Measurements from ENCODE around the gene IRAG1.
"Not testable (repeated sequence)": the region's sequence is repeated elsewhere in the genome, so short reads cannot be mapped to it uniquely, and the experiment has no call there.

IRAG1 gene

DNA sequence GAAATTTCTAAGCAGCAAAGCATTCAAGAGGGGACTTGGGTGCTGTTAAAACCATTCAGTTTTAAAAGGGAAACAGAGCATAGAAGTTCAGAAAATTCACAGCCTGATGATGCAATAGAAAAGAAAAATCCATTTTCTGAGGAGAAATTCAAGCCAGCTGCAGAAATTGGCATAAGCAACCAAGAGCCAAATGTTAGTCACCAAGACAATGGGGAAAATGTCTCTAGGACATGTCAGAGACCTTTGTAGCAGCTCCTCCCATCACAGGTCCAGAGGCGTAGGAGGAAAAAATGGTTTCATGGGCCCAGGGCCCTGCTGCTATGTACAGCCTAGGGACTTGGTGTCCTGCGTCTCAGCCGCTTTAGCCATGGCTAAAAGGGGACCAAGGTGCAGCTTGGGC lies 5.5 kb upstream of the IRAG1 start:
- no peak for DNase-seq (ENCODE audit: low read depth)

DNA sequence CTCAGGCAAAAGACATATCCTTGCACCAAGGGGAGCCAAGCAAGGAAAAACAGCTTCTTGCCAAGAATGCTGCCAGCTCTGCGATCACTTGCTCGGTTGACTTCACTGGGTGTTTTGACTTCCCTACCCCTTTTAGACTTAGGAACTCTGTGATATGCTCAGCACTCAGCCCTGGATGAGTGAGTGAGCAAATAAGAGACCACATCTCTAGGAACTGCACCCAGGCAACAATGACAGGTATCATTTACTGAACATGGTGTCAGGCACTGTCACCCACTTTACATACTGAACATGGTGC lies 3.7 kb upstream of the IRAG1 start:
- no peak for DNase-seq (ENCODE audit: low read depth)

DNA sequence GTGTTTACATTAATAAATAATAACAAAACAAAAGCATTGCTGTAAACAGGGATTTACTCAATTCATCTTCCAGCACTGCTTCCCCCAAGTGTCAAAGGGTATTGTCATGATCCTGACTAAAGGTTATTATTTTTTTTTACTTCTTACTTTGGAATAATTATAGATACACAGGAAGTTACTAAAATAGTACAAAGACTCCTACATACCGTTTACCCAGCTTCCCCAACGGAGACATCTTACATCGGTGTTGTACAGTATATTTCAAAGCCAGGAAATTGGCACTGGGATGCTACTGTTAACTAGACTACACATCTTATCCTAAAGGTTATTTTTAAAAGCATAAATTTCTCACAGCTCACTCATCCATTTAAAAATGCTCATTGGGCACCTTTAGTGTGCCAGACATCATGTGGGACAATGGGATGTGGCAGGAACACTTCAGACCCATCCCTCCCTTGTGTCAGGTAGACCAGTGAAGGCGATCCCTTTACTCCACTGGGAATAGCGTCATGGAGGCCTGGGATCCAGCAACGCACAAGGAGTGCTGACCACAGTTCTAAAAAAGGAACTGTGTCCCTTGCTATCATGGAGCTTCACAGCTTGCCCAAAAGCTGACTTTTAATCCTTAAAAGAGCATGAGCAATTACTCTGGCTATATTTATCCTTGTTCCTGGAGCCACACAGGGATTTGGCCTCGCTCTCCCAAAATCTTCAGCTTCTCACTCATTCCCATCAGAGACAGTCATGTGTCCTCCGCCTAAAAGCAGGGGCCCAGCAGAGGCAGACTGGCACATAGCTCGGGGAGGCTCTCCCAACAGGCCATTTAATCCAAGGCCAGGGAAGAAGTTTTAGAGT lies 3.1 kb upstream of the IRAG1 start:
- no peak for DNase-seq (ENCODE audit: low read depth)

- DNase-seq (ENCODE audit: low read depth): no peak
Observed at GRCh38 chr11:10695833-10696232, 2.3 kb upstream of the IRAG1 start.

DNA sequence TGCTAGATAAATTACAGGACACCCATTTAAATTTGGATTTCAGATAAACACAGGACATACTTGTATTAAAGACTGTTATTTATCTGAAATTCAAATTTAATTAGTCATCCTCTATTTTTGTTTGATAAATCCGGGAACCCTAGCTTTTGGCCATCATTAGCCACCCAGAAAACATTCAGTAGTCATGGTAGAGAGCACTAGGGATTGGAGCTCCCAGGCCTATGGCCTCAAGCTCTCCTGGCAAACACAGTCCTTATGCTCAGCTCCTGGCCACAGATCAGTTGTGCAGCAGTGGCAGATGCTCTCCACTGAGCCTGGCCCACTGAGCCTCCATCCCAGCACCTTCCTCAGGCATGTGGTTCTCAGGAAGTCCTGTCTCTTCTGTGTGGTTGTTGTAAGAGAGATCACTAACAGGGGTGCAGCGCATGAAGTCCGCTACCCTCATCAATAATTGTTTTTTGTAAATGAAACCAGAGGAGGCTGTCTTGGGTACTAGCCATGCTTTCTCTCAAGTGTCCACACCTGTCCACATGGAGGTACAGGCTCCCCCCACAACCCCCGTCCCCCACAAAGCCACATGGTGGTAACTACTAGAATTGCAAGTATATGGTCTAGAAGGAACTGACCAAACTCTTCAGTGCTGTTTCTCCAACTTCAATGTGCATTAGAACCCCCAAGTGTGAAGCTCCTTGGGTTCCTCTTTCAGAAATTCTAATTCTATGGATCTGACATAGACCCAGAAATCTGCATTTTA lies 1.1 kb upstream of the IRAG1 start:
- no peak for DNase-seq (ENCODE audit: low read depth)

- no peak for DNase-seq (ENCODE audit: low read depth)
Observed at GRCh38 chr11:10692531-10693115, 932 bp downstream of the IRAG1 start.

DNA sequence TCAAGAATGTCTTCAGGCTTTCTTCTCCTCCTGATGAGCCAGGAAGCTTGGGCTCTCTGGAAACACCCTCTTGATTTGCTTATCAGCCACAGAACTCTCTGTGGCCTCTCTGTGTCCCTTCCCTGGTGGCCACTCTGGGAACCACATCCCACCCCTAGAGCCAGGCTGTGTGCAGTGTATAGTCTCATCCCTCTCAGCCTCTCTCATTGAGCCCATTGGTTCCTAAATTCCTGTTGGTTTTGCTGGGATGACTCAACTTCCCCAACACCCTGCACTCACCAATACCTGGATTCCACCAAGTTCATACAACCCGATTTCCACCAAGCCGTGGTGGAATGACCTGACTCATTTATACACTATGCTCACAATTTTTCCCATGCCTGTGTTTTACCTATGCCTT lies 5.2 kb downstream of the IRAG1 start:
- DNase-seq (ENCODE audit: low read depth): no peak

GRCh38 chr11:10686311-10686710 lies 7.2 kb downstream of the IRAG1 start:
- no peak for DNase-seq (ENCODE audit: low read depth)

DNA sequence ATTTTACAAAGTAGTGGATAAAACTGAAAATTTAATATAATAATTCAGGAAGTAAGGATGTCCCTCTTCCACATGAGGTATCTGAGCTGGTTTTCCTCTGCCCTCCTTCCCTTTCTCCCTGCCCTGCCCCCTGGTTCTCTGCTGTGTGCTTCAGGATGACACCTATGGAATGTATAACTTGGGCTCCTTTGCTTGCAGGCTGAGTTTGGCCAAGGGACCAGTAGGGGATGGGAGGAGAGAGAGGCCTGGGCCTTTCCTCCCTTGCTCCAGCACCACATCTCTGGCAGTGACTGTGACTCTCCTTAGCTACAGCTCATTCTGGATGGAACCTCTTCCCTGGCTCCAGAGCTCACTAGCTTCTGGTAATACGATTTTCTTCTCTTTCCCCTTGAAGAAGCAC lies 10.1 kb downstream of the IRAG1 start:
- no peak for DNase-seq (ENCODE audit: low read depth)

GRCh38 chr11:10680956-10681487 lies 12.5 kb downstream of the IRAG1 start:
- DNase-seq (ENCODE audit: low read depth): no peak

- DNase-seq (ENCODE audit: low read depth): not testable (repeated sequence)
Observed at GRCh38 chr11:10680279-10680678, 13.3 kb downstream of the IRAG1 start.

GRCh38 chr11:10679644-10680043 lies 13.9 kb downstream of the IRAG1 start:
- no peak for DNase-seq (ENCODE audit: low read depth)

GRCh38 chr11:10678101-10678500 lies 15.5 kb downstream of the IRAG1 start:
- no peak for DNase-seq (ENCODE audit: low read depth)

- no peak for DNase-seq (ENCODE audit: low read depth)
Observed at GRCh38 chr11:10676919-10677318, 16.6 kb downstream of the IRAG1 start.

DNA sequence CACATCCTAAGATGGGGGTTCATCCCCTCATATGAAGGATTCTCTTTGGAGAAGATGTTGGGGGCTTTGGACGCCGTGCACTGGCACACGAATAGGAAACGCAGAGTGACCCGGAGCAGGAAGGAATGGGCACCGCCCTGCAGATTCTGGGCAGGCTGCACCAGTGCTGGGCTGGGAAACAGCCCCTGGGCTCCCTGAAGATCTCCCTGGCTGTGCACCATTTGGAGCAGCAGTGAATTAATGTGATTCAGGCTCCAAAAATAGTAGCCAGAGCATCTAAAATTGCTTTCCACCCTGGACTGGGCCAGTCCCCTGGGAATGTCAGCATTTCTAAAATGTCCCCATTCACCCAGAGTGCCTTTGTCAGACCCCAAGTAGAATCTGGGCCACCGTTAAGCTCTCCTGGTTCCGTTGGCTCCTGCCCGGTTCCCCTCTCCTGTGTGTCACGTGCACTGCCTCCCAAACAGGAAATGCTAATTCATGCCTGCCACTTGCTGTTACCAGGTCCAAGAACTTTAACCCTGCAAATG lies 18.6 kb downstream of the IRAG1 start:
- DNase-seq (ENCODE audit: low read depth): no peak

- no peak for DNase-seq (ENCODE audit: low read depth)
Observed at GRCh38 chr11:10674440-10674855, 19.1 kb downstream of the IRAG1 start.

DNA sequence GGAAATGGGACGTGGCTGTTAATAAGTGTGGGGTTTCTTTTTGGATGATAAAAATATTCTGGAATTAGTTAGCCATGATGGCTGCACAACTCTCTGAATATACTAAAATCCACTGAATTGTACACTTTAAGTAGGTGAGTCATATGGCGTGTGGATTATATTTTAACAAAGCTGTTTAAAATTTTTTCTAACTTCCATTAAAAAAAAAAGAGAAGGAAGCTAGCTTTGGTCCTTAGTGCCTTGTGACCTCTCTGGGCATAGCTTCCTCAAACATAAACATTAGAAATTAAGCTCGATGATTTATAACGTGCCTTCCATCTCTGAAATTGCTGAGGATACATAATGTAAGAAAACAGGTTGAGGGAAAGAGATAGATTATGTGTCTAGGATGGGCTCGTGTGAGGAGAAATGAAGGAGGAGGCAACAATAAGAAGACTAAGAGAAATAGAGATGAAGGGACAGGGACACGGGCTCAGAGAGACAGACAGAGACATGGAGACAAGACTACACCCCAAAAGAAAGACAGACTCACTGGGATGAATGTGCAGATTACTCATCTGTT lies 20.0 kb downstream of the IRAG1 start:
- no peak for DNase-seq (ENCODE audit: low read depth)

DNA sequence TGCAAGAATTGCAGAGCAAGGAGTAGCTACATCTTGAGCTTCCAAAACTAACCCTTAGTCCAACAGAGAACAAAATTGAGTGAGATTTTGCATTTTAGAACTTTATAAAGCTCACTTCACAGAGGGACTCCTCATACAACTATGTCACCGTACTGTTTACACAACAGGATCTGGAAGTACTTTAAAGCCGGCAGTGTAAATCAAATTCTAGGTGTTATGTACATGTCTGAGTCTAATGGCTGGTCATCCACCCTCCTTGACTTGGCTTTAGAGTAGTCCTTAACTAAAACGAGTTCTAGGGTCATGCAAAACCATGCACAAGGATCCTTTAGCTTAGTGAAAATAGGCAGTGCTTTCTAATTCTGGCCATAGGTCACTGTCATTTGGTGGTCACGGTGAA lies 23.5 kb downstream of the IRAG1 start:
- no peak for DNase-seq (ENCODE audit: low read depth)

DNA sequence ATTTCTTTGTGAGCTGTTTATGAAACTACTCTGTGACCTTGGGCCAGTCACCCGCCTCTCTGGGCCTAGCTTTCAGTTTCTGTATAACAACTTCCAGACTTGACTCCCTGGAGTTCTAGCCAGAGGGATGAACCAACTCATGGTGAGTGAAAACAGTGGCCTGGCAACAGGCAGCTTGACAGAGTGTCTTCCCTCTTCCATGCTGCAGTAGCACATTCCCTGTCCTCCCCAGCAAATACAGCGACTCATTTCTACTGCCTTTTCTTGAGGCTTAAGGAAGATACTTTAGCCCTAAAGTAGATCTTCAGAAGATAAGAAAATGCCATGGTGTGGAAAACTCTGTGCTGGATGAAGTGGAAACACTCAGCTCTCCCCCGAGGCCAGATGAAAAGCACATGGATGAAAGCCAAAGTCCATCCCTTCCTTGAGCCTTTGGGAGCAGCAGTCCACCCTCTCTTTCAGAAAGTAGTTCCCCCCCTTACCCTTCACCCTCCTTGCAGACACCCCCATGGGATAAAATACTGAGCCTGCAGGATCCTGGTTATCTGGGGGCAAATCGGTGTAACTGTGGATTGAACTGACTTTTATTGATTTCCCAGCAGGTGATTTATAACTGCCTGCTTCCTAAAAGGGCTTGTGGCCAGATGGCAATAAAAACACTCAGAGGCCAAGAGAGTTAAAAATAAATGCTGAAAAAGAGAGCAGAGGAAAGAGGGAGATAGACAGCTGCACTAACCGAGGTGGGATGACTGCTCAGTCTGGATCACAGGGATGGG lies 24.1 kb downstream of the IRAG1 start:
- no peak for DNase-seq (ENCODE audit: low read depth)

DNA sequence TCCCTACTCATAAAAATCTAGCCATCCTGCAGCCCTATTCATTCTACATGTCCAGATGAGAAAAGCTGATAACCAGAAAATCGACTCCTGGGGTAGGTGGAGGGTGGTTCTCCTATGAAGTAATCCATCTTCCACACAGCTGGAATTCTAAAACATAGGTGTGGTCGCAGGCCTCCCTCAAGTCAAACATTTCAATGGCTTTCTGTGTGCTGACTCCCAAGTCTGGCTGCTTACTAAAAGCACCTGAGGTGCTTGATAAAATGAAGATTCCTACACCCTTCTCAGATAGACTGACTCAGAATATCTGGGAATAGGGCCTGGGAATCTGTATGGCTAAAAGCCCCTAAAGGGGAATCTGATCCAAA lies 26.1 kb downstream of the IRAG1 start:
- peak; percentile 34 for DNase-seq (ENCODE audit: low read depth)

Data from HS-27A (cell line).